GM19238 (cell line): ENCODE data around the gene RUNDC1.

Experiments used
- DNase-seq: peaks from one replicate; pipeline ENCODE4 v3.0.0; 2011; ENCODE audit warnings: low spot score; ENCODE audit not compliant: insufficient read length

Gene RUNDC1

GRCh38 chr17:43042025-43042628 is 61.8 kb downstream of the RUNDC1 start:
- DNase-seq, result no peak
